ENCODE results near the gene STAP2. TPM values are rescaled to one million over a fixed set of nuclear protein-coding genes. Genes with fewer than 3 reads are reported as not detected.
"Not testable (repeated sequence)": the region's sequence is repeated elsewhere in the genome, so short reads cannot be mapped to it uniquely, and the experiment has no call there.

The STAP2 gene
- total RNA-seq, 1 donor from 2014 or later = 14.2 TPM

DNA sequence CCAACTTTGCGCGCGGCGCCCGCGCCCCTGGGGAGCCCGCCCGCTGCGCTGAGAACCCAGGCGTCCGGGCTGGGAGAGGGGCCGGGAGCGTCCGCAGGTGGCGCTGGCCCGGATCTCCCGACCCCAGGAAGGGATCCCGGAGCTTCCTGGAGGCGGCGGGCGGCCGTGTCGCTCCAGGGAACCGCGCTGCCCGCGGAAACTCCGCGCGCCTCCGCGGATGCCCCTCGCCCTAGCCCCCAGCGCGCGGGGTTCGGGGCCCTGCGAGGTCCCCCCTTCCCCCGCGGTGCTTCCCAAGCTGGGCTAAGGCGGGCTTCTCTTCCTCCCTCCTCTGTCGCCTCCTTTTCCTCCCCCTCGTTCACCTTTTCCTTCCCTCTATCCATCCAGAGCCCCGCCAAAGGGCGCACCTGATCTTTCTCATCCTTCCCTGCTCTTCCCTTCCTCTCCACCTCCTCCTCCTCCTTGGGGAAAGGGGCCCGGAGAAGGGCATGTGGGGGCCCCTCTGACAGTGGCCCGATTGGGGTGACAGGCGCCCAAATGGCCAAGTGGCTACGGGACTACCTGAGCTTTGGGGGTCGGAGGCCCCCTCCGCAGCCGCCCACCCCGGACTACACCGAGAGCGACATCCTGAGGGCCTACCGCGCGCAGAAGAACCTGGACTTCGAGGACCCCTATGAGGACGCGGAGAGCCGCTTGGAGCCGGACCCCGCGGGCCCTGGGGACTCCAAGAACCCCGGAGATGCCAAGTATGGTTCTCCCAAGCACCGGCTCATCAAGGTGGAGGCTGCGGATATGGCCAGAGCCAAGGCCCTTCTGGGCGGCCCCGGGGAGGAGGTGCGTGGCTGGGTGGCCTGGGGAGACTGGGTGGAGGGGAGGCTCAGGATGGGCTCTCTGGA, 58.9 kb downstream of the STAP2 start:
- H3K4me3 Mint-ChIP-seq = peak overlapping the region; percentile 51
- H3K36me3 Mint-ChIP-seq (ENCODE audit: low read depth) = no peaks in the 10 kb centered on the region
- H3K4me1 Mint-ChIP-seq = peaks cover 2% of the 10 kb centered on the region

DNA sequence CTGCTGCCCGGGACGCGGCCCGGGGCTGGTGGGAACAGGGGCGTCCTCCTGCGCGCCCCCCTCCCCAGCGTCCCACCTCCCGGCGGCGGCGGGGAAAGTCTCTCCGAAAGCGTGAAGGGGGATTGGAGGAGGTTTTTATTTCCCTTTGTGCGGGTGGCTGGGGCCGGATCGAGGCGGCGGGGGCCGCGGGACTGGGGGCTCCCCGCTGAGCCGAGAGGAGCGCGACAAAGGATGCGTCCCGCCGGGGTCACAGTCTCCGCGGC, 59.4 kb downstream of the STAP2 start:
- no peaks in the 10 kb centered on the region for H3K9me3 Mint-ChIP-seq

More for the DNA sequence above, 58.9 kb downstream of the STAP2 start:
- Mint-ChIP-seq H3K9me3 (no peaks in the 10 kb centered on the region), H3K27me3 (peaks cover 30% of the 10 kb centered on the region), H3K27ac (peak overlapping the region; percentile 37)
- intact Hi-C loops (cut with micrococcal nuclease) = no loop called here
- no peak for DNase-seq

DNA sequence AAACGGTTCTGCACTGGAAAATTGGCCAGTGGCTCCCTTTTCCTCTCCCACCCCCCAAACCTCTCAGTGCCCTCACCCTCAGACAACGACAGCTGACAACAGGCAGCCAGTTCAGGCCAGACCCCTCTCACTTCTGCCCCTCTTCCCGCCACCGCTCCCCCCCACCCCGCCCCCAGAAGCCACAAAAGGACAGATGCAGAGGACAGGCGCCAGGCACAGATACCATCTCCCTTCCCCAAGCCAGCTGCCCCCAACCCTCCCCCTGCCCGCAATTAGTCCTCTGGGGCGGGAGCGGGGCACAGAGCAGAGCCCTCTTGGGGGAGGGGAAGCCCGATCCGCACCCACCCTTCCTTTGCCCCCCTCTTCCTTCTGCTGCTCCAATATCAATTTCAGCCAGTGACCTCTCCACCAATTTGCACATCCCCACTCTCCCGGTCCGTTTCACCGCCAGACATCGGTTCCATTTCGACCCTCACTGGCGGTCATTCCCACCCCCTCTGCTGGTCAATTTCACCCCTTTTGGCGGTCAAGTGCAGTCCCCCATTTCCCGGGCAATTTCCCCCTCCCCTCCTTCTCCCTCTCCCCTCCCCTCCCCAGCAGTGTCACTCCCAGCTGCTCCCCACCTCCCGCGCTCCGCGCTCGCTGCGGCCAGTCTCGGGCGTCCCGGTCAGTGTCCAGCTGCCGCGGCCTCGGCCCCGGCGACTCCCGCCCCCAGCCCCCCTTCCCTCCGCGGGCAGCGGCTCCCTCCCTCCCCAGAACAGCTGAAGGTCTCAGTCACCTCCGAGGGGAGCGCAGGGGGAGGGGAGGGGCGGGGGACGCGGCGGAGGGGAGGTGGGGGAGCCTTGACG, 60.0 kb downstream of the STAP2 start, which contains the start of gene SHD:
Gene SHD, plus strand, starts transcription at position 848 of the 848 bp plus-strand sequence. CDS start 798 bp downstream, outside the sequence.
- Mint-ChIP-seq H3K27me3 (peaks cover 30% of the 10 kb centered on the region), H3K4me3 (peak within 1 kb of the TSS; percentile 51), H3K27ac (peak within 1 kb of the TSS; percentile 37), H3K36me3 (ENCODE audit: low read depth) (no peaks in the 10 kb centered on the region), H3K9me3 (no peaks in the 10 kb centered on the region), H3K4me1 (peaks cover 2% of the 10 kb centered on the region)
- DNase-seq = no peak
- intact Hi-C loops (cut with micrococcal nuclease) = no loop called here

More for the DNA sequence above, 59.4 kb downstream of the STAP2 start:
- intact Hi-C loops (cut with micrococcal nuclease) = no loop called here
- Mint-ChIP-seq H3K4me3 (no peak overlapping the region), H3K36me3 (ENCODE audit: low read depth) (no peaks in the 10 kb centered on the region), H3K27me3 (peaks cover 30% of the 10 kb centered on the region), H3K27ac (no peak overlapping the region), H3K4me1 (peaks cover 2% of the 10 kb centered on the region)
- no peak for DNase-seq

DNA sequence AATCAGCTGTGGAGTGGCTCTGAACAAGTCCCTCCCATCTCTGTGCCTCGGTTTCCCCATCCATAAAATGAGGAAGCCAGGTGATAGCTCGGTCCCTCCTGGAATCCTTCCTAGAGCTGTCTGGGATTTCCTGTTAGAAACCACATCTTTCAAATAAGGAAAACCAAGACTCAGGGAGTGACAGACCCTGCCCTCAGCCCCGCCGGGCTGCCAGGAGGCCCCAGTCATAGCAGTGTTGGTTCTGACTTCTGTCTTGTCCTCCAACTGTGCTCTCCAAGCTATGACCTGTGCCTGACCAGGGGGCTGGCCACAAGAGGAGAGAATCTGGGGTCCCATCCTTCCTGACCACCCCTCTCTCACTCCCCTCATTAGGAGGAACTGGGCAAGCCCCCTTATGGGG, 60.6 kb downstream of the STAP2 start:
- no peak for DNase-seq
- H3K36me3 Mint-ChIP-seq (ENCODE audit: low read depth) = no peaks in the 10 kb centered on the region
- H3K27ac Mint-ChIP-seq = no peak overlapping the region
- intact Hi-C loops (cut with micrococcal nuclease) = no loop called here
- H3K9me3 Mint-ChIP-seq = no peaks in the 10 kb centered on the region
- peaks cover 2% of the 10 kb centered on the region for H3K4me1 Mint-ChIP-seq
- peaks cover 30% of the 10 kb centered on the region for H3K27me3 Mint-ChIP-seq
- no peak overlapping the region for H3K4me3 Mint-ChIP-seq

DNA sequence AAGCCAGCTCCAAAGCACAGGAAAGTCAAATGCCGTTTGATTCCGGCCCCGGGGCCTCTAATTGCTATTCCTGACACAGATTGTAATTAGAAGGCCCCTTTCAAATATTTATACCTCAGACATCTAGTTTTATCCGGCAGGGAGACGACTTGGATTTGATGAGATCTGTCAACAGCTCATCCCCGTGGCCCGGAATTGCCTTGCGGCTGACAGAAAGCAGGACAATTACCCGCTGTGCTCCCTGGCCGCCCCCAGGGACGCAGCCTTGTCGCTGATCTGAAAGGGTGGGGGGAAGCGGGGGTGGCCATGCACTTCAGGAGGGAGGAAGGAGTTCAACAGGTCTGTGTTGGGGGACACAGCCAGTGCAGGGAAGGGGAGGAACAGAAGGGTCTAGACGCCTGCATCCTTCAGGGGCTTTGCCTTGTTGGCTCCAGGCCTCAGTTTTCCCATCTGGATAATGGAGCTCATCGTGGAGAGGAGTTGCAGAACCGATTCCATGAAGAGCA, 61.4 kb downstream of the STAP2 start:
- H3K4me1 Mint-ChIP-seq = peaks cover 2% of the 10 kb centered on the region
- peaks cover 28% of the 10 kb centered on the region for H3K27me3 Mint-ChIP-seq

DNA sequence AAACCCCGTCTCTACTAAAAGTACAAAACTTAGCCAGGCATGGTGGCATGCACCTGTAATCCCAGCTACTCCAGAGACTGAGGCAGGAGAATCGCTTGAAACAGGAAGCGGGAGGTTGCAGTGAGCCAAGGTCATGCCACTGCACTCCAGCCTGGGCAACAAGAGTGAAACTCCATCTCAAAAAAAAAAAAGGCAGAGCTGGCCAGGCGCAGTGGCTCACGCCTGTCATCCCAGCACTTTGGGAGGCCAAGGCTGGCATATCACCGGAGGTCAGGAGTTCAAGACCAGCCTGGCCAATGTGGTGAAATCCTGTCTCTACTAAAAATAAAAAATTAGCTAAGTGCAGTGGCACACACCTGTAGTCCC, 64.3 kb downstream of the STAP2 start:
- DNase-seq; H3K4me1 Mint-ChIP-seq; H3K4me3 Mint-ChIP-seq; H3K27ac Mint-ChIP-seq; H3K9me3 Mint-ChIP-seq; intact Hi-C loops (cut with micrococcal nuclease): not testable (repeated sequence)
- H3K27me3 Mint-ChIP-seq = peaks cover 13% of the 10 kb centered on the region
- H3K36me3 Mint-ChIP-seq (ENCODE audit: low read depth) = peaks cover 15% of the 10 kb centered on the region

More for the DNA sequence above, 61.4 kb downstream of the STAP2 start:
- DNase-seq = no peak
- intact Hi-C loops (cut with micrococcal nuclease) = no loop called here
- Mint-ChIP-seq H3K36me3 (ENCODE audit: low read depth) (peaks cover 1% of the 10 kb centered on the region), H3K9me3 (no peaks in the 10 kb centered on the region), H3K27ac (no peak overlapping the region), H3K4me3 (no peak overlapping the region)

Other genes starting within 250 kb of the STAP2 start
- 125 and 135 TPM in 2 replicates for gene MAP2K2, start 214.7 kb downstream of the STAP2 start, total RNA-seq
- 0.12 TPM in 1 of 2 replicates, not detected in the other for gene CREB3L3, start 185.2 kb downstream of the STAP2 start, total RNA-seq
- 39.8 and 48.0 TPM in 2 replicates for gene SIRT6, start 156.3 kb downstream of the STAP2 start, total RNA-seq
- gene ANKRD24, start 156.1 kb downstream of the STAP2 start, total RNA-seq = 0.50 and 0.72 TPM in 2 replicates
- 44.0 and 45.0 TPM in 2 replicates for gene EBI3, start 109.3 kb downstream of the STAP2 start, total RNA-seq
- 35.5 and 38.2 TPM in 2 replicates for gene YJU2, start 91.7 kb downstream of the STAP2 start, total RNA-seq
- gene SHD, start 59.6 kb downstream of the STAP2 start, total RNA-seq = not detected in 2 replicates
- gene TMIGD2, start 36.4 kb downstream of the STAP2 start, total RNA-seq = 13.3 and 14.0 TPM in 2 replicates
- 44.2 and 44.3 TPM in 2 replicates for gene FSD1, start 34.2 kb downstream of the STAP2 start, total RNA-seq
- 20.6 and 21.0 TPM in 2 replicates for gene MPND, start 4.7 kb upstream of the STAP2 start, total RNA-seq
- gene SH3GL1, start 61.7 kb upstream of the STAP2 start, total RNA-seq = 53.8 and 56.8 TPM in 2 replicates
- gene CHAF1A, start 63.8 kb upstream of the STAP2 start, total RNA-seq = 99.4 and 103 TPM in 2 replicates
- 41.2 and 47.2 TPM in 2 replicates for gene UBXN6, start 119.0 kb upstream of the STAP2 start, total RNA-seq
- 66.0 and 72.7 TPM in 2 replicates for gene HDGFL2, start 133.5 kb upstream of the STAP2 start, total RNA-seq
- gene PLIN4, start 179.7 kb upstream of the STAP2 start, total RNA-seq = not detected in 2 replicates
- gene PLIN5, start 196.4 kb upstream of the STAP2 start, total RNA-seq = not detected in 2 replicates
- 0.24 and 0.40 TPM in 2 replicates for gene LRG1, start 201.2 kb upstream of the STAP2 start, total RNA-seq
- 0.40 TPM in 1 of 2 replicates, not detected in the other for gene SEMA6B, start 220.9 kb upstream of the STAP2 start, total RNA-seq

All from activated CD4-positive, alpha-beta T cell treated with anti-CD3 and anti-CD28 coated beads, Interleukin-2, amount 10 ng/mL, durations not matched to agents 24 days and 14 days (primary cell).